RPMI7951 (cell line): ENCODE measurements around the gene PAPPA2. TPM values are rescaled to one million over a fixed set of nuclear protein-coding genes. Genes with fewer than 3 reads are reported as not detected.

Experiments used
- DNase-seq: peaks from one replicate; pipeline ENCODE4 v3.0.0-alpha.2; 2012; ENCODE audit warnings: low read depth
- total RNA-seq: library from RNA; depleted of rRNA; stranded (reverse); fragments of >200 nt; shearing (Covaris generic); gene quantifications from 2 replicates; pipeline ENCODE4 v1.2.3, GENCODE V29; 2014

The PAPPA2 gene
- total RNA-seq, 1 experiment from 2014 or later = under 0.01 TPM

- DNase-seq = no peak
Measured at GRCh38 chr1:176803596-176803995, 340.6 kb downstream of the PAPPA2 start.

- DNase-seq = no peak
Measured at GRCh38 chr1:176809292-176809691, 346.3 kb downstream of the PAPPA2 start.

- no peak for DNase-seq
Measured at GRCh38 chr1:176811511-176812288, 348.7 kb downstream of the PAPPA2 start.

- DNase-seq = no peak
Measured at GRCh38 chr1:176815621-176816020, 352.6 kb downstream of the PAPPA2 start.

DNA sequence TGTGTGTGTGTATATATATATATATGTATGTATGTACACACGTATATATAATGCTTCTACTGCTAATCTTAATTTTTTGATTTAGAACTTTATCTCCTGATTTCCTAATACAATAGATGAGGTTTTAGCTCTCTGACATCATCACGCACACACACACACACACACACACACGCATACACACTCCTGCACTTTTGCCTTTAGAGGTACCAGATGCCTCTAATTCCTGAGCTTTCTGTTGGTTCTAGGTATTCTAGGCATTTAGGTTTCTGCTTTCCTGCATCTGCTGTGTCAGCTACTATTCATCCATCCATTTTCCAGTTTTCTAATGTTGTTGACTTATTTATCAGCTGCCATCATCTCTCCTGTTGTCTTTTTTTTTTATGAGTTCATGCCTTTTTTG is 353.3 kb downstream of the PAPPA2 start:
- DNase-seq = no peak

GRCh38 chr1:176820391-176821031 is 357.5 kb downstream of the PAPPA2 start:
- DNase-seq = no peak

GRCh38 chr1:176826265-176826664 is 363.3 kb downstream of the PAPPA2 start:
- no peak for DNase-seq

DNA sequence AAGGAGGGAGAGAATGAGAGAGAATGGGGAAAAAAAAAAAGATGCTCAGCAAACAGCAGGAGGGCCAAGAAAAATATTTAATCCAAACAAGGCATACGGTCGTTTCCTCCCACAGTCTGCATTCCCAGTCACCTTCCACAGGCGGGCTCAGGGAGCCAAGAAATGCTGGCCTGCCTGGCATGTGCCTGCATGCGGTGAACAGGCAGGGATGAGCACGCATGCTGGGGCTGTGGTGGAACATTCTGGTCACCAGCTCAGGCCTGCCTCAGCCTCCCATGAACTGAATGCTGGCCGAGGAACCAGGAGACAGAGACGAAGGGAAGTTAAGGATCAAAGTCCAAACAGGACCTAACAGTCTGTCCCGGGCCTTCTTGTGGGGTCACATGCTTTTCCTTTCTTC is 366.3 kb downstream of the PAPPA2 start:
- DNase-seq = no peak

- DNase-seq = no peak
Measured at GRCh38 chr1:176831150-176831549, 368.2 kb downstream of the PAPPA2 start.

- DNase-seq = no peak
Measured at GRCh38 chr1:176837708-176838107, 374.7 kb downstream of the PAPPA2 start.

GRCh38 chr1:176838276-176838995 is 375.5 kb downstream of the PAPPA2 start:
- no peak for DNase-seq

- no peak for DNase-seq
Measured at GRCh38 chr1:176839216-176839615, 376.2 kb downstream of the PAPPA2 start.

DNA sequence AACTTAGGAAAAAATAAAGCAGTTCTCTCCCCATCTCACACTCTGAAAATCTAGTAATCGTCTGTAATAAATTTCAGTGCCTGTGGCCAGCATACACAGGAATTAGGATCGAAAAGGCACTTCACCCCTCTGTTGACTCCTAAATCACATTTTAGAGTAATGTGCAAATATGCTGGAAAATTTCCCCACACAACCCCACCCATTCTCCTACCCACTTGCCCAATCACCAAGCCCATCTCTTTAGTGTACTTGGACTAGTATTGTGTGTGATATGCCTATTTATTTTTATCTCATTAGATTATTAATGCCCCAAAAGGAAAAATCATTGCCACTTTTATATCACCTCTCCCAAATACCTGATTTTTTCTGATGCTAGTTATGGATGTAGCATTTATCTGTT is 378.3 kb downstream of the PAPPA2 start:
- no peak for DNase-seq

DNA sequence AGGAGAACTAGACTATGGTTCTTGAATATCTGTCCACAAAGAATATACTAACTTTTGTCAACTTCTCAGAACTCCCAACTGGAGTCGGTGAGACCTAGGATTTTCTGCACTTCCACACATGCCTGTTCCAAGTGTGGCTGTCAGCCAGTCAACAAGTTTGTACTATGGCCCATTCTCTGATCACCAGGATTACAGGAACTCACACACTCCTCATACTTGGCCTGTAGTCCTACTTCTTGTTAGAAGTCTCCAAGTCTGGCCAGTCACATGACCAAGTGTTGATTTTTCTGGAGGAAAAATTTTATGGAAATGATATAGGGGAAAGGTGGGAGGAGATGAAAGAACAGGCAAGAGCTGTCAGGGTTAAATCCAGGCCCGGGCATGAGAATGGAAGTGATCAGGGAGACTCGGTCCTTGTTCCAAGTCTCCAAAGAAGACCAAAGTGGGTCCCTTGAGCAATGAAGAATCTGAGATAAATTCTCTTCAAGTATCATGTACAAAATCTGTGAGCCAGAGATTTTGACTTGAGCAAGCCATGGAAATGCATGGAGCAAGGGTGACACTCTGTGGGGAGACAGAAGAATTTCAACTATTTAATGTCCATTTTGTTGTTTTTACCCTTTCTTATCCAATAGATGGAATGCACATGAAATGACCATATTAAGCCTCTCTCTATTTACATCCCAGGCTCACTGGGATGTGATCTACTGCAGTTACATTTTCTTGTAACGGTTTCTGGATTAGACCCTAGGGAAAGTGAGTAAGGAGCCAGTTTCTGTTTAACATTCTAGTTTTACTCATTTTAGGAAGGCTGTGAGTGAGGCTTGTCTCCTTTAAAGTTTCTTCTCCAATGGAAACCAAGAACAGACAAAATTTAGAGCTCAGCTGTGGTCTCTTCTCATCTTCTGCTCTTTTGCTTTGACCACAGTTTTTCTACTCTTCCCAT is 380.6 kb downstream of the PAPPA2 start:
- peak; percentile 32 for DNase-seq

GRCh38 chr1:176847052-176847451 is 384.1 kb downstream of the PAPPA2 start:
- peak; percentile 35 for DNase-seq

GRCh38 chr1:176849281-176849680 is 386.3 kb downstream of the PAPPA2 start:
- DNase-seq = no peak

GRCh38 chr1:176850871-176851270 is 387.9 kb downstream of the PAPPA2 start:
- DNase-seq = no peak

GRCh38 chr1:176852124-176852523 is 389.1 kb downstream of the PAPPA2 start:
- no peak for DNase-seq

- no peak for DNase-seq
Measured at GRCh38 chr1:176853503-176853902, 390.5 kb downstream of the PAPPA2 start.

DNA sequence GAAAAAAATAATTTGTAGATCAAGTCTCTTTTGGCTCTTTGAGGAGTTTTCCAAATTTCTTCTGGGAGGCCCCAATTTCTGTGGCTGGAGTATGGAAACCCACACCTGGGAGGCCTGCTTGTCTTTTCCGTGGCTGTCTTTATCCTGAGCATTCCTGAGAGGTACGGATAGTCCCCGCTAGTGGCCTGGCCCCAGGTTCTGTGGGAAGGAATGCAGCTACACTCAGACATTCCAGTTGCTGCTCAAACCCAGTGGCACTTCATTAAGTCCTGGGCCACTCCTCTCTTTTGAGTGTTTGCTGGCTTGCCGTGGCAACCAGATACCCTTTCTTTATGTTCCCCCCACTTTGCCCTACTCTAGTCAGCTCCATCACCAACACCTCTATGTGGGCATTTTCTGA is 391.1 kb downstream of the PAPPA2 start:
- no peak for DNase-seq
